Measurements from ENCODE around the gene RIGI. TPM values are rescaled to one million over a fixed set of nuclear protein-coding genes. Genes with fewer than 3 reads are reported as not detected.

The RIGI gene
- 0.88 and 1.4 TPM in 2 replicates for total RNA-seq (2014; rRNA removed; shearing (Covaris generic))

DNA sequence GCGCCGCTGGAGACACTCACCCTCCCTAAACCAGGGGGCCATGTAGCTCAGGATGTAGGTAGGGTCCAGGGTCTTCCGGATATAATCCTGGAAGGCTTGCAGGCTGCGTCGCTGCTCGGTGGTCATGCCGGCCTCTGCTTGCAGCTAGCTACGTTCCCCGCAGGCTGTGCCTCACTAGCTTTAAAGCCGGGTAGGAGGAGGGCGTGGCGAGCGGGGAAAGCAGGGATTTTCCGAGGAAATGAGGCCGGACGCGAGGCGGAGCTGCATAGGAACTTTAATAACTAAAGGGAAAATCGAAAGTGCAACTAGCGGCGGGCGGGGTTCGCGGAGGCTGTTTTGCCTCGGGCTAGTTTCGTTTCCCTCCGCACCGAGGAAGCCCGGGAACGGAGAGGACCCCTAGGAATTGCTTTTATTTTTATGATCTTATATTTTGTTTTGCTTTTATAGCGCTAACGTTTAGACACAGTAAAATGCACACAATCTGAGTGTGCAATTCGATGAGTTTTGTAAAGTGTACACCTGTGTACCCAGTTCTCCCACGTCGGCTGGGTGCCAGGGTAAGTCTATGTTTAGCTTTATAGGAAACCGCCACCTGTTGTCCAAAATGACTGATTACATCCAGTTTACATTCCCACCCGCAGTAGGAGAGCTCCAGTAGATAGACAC is at the start of gene RIGI:
TSS of gene RIGI (minus strand) at position 156 of the 666 bp plus-strand sequence. CDS start at position 126, 30 bp downstream.

GRCh38 chr9:32572900-32573523 is 47.0 kb upstream of the RIGI start, which contains the start of gene NDUFB6:
TSS of gene NDUFB6 (minus strand) at chr9:32573159. CDS start at chr9:32573060, 99 bp downstream.

DNA sequence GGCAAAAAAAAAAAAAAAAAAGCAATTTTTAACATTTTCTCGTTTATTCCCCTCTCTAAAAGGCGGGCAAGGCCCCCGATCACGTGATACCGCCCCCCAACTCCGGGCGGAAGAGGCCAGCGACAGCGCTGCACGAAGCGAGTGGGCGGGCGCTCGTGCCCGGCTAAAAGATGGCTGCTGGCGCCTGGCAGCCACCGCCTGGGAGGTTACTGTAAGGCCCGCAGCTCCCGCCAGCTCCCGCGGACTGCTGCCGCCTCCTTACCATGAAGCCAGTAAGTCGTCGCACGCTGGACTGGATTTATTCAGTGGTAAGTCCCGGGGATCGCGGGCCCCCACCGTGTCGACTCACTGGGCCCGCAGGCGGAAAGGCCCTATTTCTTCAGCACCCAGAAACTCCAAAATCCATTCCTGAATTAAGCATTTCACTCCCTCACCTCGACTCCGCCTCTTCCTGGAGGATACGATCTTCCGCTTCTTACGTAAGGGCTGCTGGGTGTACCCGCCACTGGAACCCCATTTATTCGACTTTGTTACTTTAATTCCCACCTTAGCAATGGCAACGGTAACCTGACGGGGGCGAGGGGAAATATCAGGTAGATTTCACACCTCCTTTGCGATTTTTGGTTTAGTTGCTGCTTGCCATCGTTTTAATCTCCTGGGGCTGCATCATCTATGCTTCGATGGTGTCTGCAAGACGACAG is 26.3 kb upstream of the RIGI start, which contains the start of the genes SMIM27 and TOPORS:
TSS of gene SMIM27 (plus strand) at position 156 of the 701 bp plus-strand sequence. CDS start at position 264, 108 bp downstream.
TSS of gene TOPORS (minus strand) at position 415 of the 701 bp plus-strand sequence. CDS start at position 265, 150 bp downstream.

Other genes starting within 250 kb of the RIGI start
- gene ACO1, start 141.6 kb downstream of the RIGI start, total RNA-seq (2014; rRNA removed; shearing (Covaris generic)), result 17.7 and 18.1 TPM in 2 replicates
- 2.3 and 5.9 TPM in 2 replicates for gene SMIM27, start 26.1 kb upstream of the RIGI start, total RNA-seq (2014; rRNA removed; shearing (Covaris generic))
- 30.2 and 33.2 TPM in 2 replicates for gene TOPORS, start 26.4 kb upstream of the RIGI start, total RNA-seq (2014; rRNA removed; shearing (Covaris generic))
- 90.9 and 109 TPM in 2 replicates for gene NDUFB6, start 47.0 kb upstream of the RIGI start, total RNA-seq (2014; rRNA removed; shearing (Covaris generic))
- gene TAF1L, start 109.5 kb upstream of the RIGI start, total RNA-seq (2014; rRNA removed; shearing (Covaris generic)), result 0.04 TPM in 1 of 2 replicates, not detected in the other

Data from A375 (cell line).